GM12878 (cell line): ENCODE data around the gene IMMP2L. TPM values are rescaled to one million over a fixed set of nuclear protein-coding genes. Genes with fewer than 3 reads are reported as not detected.

Experiments used
- ATAC-seq: fragments of 200-7000 bp; cut with Tn5 transposase; 3 replicates; pipeline ENCODE4 v1.9.1; 2020; ENCODE audit warnings: mild to moderate bottlenecking, moderate library complexity
- BruUV-seq: library from RNA; stranded (reverse); fragments of 400-500 nt; replicated peaks from 2 replicates; lab custom pipeline; 2021; lab: Mats Ljungman, UMichigan
- CTCF ChIA-PET: fragments of 300-600 bp; sonication (Branson Sonifier 250); formaldehyde crosslinking; extraction: SDS; loops from one replicate; lab custom pipeline; 2021; ENCODE audit warnings: inconsistent platforms; lab: Yijun Ruan, JAX
- POLR2A ChIA-PET: fragments of 350-600 bp; formaldehyde crosslinking; extraction: SDS; loops from one replicate; lab custom pipeline; 2021; ENCODE audit warnings: inconsistent platforms; lab: Charles Lee
- RAD21 ChIA-PET: fragments of 300-600 bp; sonication (Branson Sonifier 250); formaldehyde crosslinking; loops from one replicate; lab custom pipeline; 2023; ENCODE audit warnings: antibody characterized with exemption; ENCODE audit not compliant: unreplicated experiment; lab: Charles Lee
- SMC1A ChIA-PET: fragments of 300-600 bp; sonication (Branson Sonifier 250); formaldehyde crosslinking; loops from one replicate; lab custom pipeline; 2023; ENCODE audit not compliant: unreplicated experiment, uncharacterized antibody; lab: Charles Lee
- DNase-seq: peaks from one replicate; pipeline ENCODE4 v3.0.0-alpha.2; 2011; ENCODE audit warnings: low read depth, low spot score
- FAIRE-seq: peaks from 3 replicates; lab custom pipeline; 2011; peaks lifted over from hg19 to GRCh38; lab: Jason Lieb, UNC
- H2AFZ ChIP-seq: 2 replicates; pipeline ENCODE4 v1.6.0; 2011; ENCODE audit warnings: low read depth, low read length, control low read depth; ENCODE audit not compliant: control insufficient read depth
- H3K27ac ChIP-seq: 2 replicates; pipeline ENCODE4 v1.5.1; 2011; ENCODE audit warnings: control low read depth; ENCODE audit not compliant: control insufficient read depth, insufficient read depth
- H3K27me3 ChIP-seq, 2 experiments: replicated peaks in 1 of 2; 2 replicates each; pipeline versions ENCODE4 v1.6.0 to v1.6.1; 2011; ENCODE audit warnings: low read length in 1 of 2; ENCODE audit not compliant: control insufficient read depth in 2 of 2, insufficient read depth in 2 of 2
- H3K36me3 ChIP-seq, 2 experiments: 2 replicates each; pipeline ENCODE4 v1.5.1; 2011; ENCODE audit warnings: low read length in 1 of 2; ENCODE audit not compliant: control insufficient read depth in 2 of 2, insufficient read depth in 2 of 2
- H3K4me1 ChIP-seq: 2 replicates; pipeline ENCODE4 v1.6.1; 2011; ENCODE audit warnings: mild to moderate bottlenecking, low read length, moderate library complexity, mixed read lengths; ENCODE audit not compliant: control insufficient read depth, insufficient read depth
- H3K4me2 ChIP-seq: 2 replicates; pipeline ENCODE4 v1.6.0; 2011; ENCODE audit warnings: control low read depth; ENCODE audit not compliant: control insufficient read depth, insufficient read depth
- H3K4me3 ChIP-seq: fragments of 200-600 bp; sonication (generic); 2 replicates; pipeline ENCODE4 v1.5.1; 2016
- H3K79me2 ChIP-seq: 2 replicates; pipeline ENCODE4 v1.6.0; 2011; ENCODE audit warnings: low read length; ENCODE audit not compliant: control insufficient read depth, insufficient read depth
- H3K9ac ChIP-seq: 2 replicates; pipeline ENCODE4 v1.8.0; 2011; ENCODE audit warnings: low read length, control low read depth, mixed read lengths; ENCODE audit not compliant: control insufficient read depth, insufficient read depth
- H3K9me3 ChIP-seq: replicated peaks from 3 replicates; pipeline ENCODE4 v1.5.1; 2011; ENCODE audit warnings: mild to moderate bottlenecking, low read length; ENCODE audit not compliant: control insufficient read depth, insufficient read depth
- H4K20me1 ChIP-seq: 2 replicates; pipeline ENCODE4 v1.6.0; 2011; ENCODE audit not compliant: control insufficient read depth, insufficient read depth
- GABPA ChIP-seq: IDR thresholded peaks from 2 replicates; pipeline ENCODE4 v1.6.1; 2014; ENCODE audit warnings: antibody characterized with exemption, low read depth, mild to moderate bottlenecking, inconsistent platforms
- IRF3 ChIP-seq: fragments of 450-650 bp; IDR thresholded peaks from 2 replicates; pipeline ENCODE4 v1.6.1; 2014; ENCODE audit warnings: mild to moderate bottlenecking
- NR2C2 ChIP-seq: IDR thresholded peaks from 2 replicates; pipeline ENCODE4 v1.6.1; 2011; ENCODE audit warnings: borderline replicate concordance, low read depth; ENCODE audit not compliant: control insufficient read depth, insufficient read length
- REST ChIP-seq: IDR thresholded peaks from 2 replicates; pipeline ENCODE4 v1.6.1; 2012; ENCODE audit warnings: mild to moderate bottlenecking, low read depth, low read length
- SIX5 ChIP-seq: IDR thresholded peaks from 2 replicates; pipeline ENCODE4 v1.6.1; 2011; ENCODE audit warnings: mild to moderate bottlenecking, low read depth, low read length, moderate library complexity; ENCODE audit not compliant: severe bottlenecking
- SREBF2 ChIP-seq: IDR thresholded peaks from 2 replicates; pipeline ENCODE4 v1.6.1; 2012; ENCODE audit warnings: mild to moderate bottlenecking, low read length
- in situ Hi-C: fragments of 300-500 bp; cut with MboI; formaldehyde crosslinking; loops from 9 replicates; pipeline ENCODE4 v1.14.3; 2018; ENCODE audit warnings: mixed read lengths
- intact Hi-C: fragments of 100-400 bp; cut with micrococcal nuclease; formaldehyde crosslinking; loops from one replicate; pipeline ENCODE4 v1.14.2; 2022; ENCODE audit not compliant: unreplicated experiment
- polyA plus RNA-seq, 11 experiments: library from polyadenylated mRNA; depleted of rRNA in 4 of 11; unstranded in 6 of 11; stranded (reverse) in 5 of 11; fragments of >200 nt; fragmentation: Nextera tagmentation in 4 of 11; fragmentation: Illumina TruSeq in 1 of 11; extraction: Ambion mirVana in 4 of 11; extraction: Trizol in 1 of 11; gene quantifications; 1 replicate in 1 of 11; 2 replicates in 10 of 11; pipeline versions ENCODE4 v1.2.1 to v1.2.3, GENCODE V29; 2011 to 2016; ENCODE audit warnings: inconsistent platforms in 2 of 11, missing spikeins in 2 of 11, low read depth in 1 of 11
- total RNA-seq, 4 experiments: library from RNA; depleted of rRNA in 3 of 4; stranded (reverse); fragments of >200 nt in 3 of 4; fragmentation: Illumina TruSeq in 1 of 4; extraction: Trizol in 1 of 4; gene quantifications; 2 replicates each; pipeline versions ENCODE4 v1.2.1 to v1.2.3, GENCODE V29; 2013 to 2021

The IMMP2L gene
- total and polyA plus RNA-seq, 10 of the 15 experiments (the other 5 are each of a cell fraction or from before 2014, with no cell fraction given) = 12.6 to 46.3 (median 19.6) TPM

GRCh38 chr7:110921595-110922151 lies 640.6 kb downstream of the IMMP2L start:
- H3K4me2 ChIP-seq = no peak overlapping the region
- no peaks in the 10 kb centered on the region for H3K79me2 ChIP-seq
- ATAC-seq (no peak), FAIRE-seq (no peak), DNase-seq (no peak)
- ChIA-PET SMC1A (interaction anchor here (0.8 to 1.2 kb wide), 5 partner anchors 9 to 1488 kb away, joined by 3 to 4 read pairs (median 3); no protein-coding TSS in a partner anchor), CTCF (interaction anchor here (0.6 to 1.0 kb wide), 2 partner anchors 107 to 841 kb away, joined by 3 read pairs; no protein-coding TSS in a partner anchor), RAD21 (no interaction called here), POLR2A (no interaction called here)
- no peaks in the 10 kb centered on the region for H3K36me3 ChIP-seq
- H3K27ac ChIP-seq = no peak overlapping the region
- H3K4me1 ChIP-seq = no peaks in the 10 kb centered on the region
- no peak overlapping the region for H3K4me3 ChIP-seq
- BruUV-seq = no TSS peak
- intact Hi-C loops = no loop called here
- H3K9ac ChIP-seq = no peak overlapping the region
- no peaks in the 10 kb centered on the region for H3K9me3 ChIP-seq
- H3K27me3 ChIP-seq = no peaks in the 10 kb centered on the region
- TF ChIP-seq NR2C2 = no peak
- TF ChIP-seq SREBF2 = no peak
- TF ChIP-seq IRF3 = no peak
- no peak for TF ChIP-seq SIX5
- no peak for TF ChIP-seq GABPA
- no peak for TF ChIP-seq REST
- TF ChIP-seq, all 136 proteins: peak for 0
- in situ Hi-C loops = no loop called here
- no peaks in the 10 kb centered on the region for H4K20me1 ChIP-seq
- no peak overlapping the region for H2AFZ ChIP-seq
